Heart right ventricle (tissue), 16 donors: ENCODE measurements around the gene DCUN1D3. TPM values are rescaled to one million over a fixed set of nuclear protein-coding genes. Genes with fewer than 3 reads are reported as not detected.
A peak's percentile ranks its signal among the peaks of the same experiment; 100 is the strongest.

ENCODE experiments used
- ATAC-seq, 8 donors: fragments of 200-7000 bp; cut with Tn5 transposase; one replicate each; pipeline ENCODE4 v1.9.1; 2020; ENCODE audit warnings: mild to moderate bottlenecking in 8 of 8, moderate library complexity in 8 of 8, moderate number of reproducible peaks in 1 of 8
- DNase-seq, 2 donors: peaks; one replicate each; pipeline ENCODE4 v3.0.0-alpha.2; 2020
- H3K27ac ChIP-seq, 10 donors: fragments of 200-600 bp; sonication (generic) in 2 of 10; one replicate each; pipeline versions ENCODE4 v1.5.0 to v1.8.0; 2020 to 2022; ENCODE audit warnings: mild to moderate bottlenecking in 3 of 10
- H3K27me3 ChIP-seq, 7 donors: fragments of 200-600 bp; one replicate each; pipeline ENCODE4 v1.8.0; 2021 to 2022; ENCODE audit warnings: mild to moderate bottlenecking in 2 of 7
- H3K36me3 ChIP-seq, 9 donors: fragments of 200-600 bp; sonication (generic) in 1 of 9; one replicate each; pipeline versions ENCODE4 v1.5.0 to v1.8.0; 2020 to 2022; ENCODE audit warnings: mild to moderate bottlenecking in 2 of 9
- H3K4me1 ChIP-seq, 9 donors: fragments of 200-600 bp; sonication (generic) in 1 of 9; one replicate each; pipeline versions ENCODE4 v1.5.0 to v1.8.0; 2020 to 2022; ENCODE audit warnings: mild to moderate bottlenecking in 4 of 9
- H3K4me3 ChIP-seq, 10 donors: fragments of 200-600 bp; sonication (generic) in 2 of 10; one replicate each; pipeline versions ENCODE4 v1.5.0 to v1.8.0; 2020 to 2022; ENCODE audit warnings: mild to moderate bottlenecking in 7 of 10, moderate library complexity in 2 of 10
- H3K9me3 ChIP-seq, 11 donors: fragments of 200-600 bp in 10 of 11; sonication (generic) in 2 of 11; one replicate each; pipeline versions ENCODE4 v1.5.0 to v1.8.0; 2013 to 2022; ENCODE audit warnings: mild to moderate bottlenecking in 2 of 11, control low read depth in 1 of 11, moderate library complexity in 1 of 11
- CTCF ChIP-seq, 9 donors: fragments of 200-600 bp; sonication (generic) in 2 of 9; IDR thresholded peaks; one replicate each; pipeline versions ENCODE4 v1.5.0 to v1.8.0; 2021 to 2022; ENCODE audit warnings: antibody characterized with exemption in 9 of 9, mild to moderate bottlenecking in 5 of 9, moderate library complexity in 1 of 9
- WGBS, 2 donors: extraction: QIAGEN DNeasy Blood & Tissue Kit; methylation state at CpG; one replicate each; pipeline ENCODE4 v1.1.7; 2013; ENCODE audit warnings: inconsistent platforms in 1 of 2; 5-methylcytosine and 5-hydroxymethylcytosine counted together
- intact Hi-C, 10 donors: fragments of 100-400 bp; cut with DNase I; formaldehyde crosslinking; loops; one replicate each; pipeline versions ENCODE4 v1.11.1 to v1.14.2; 2022
- polyA plus RNA-seq, 2 donors: library from polyadenylated mRNA; stranded (reverse); fragments of 200-250 nt; gene quantifications; one replicate each; pipeline ENCODE4 v1.2.3, GENCODE V29; 2013
- total RNA-seq, 10 donors: library from RNA; stranded (reverse); fragmentation: NEBNext Ultra II Directional in 3 of 10; extraction: Animal tissue kit (Norgen Biotek cat#: 25700) in 3 of 10; gene quantifications; one replicate each; pipeline versions ENCODE4 v1.2.1 to v1.2.4, GENCODE V29; 2021 to 2023
- donor health status: Arrhythmogenic right ventricular cardiomyopathy.
- donor health status: ischemic (EF 13 %, LVEDD 7.1; RV severe dilation, severe dysfunction).
- donor health status: healthy with polysubstance abuse.
- donor health status: DM: no; HTN: yes; CAD: no.
- donor health status: DM: no; HTN: no; CAD: no.
- donor health status: ischemic (EF 25% LVEDD 6.9; RV normal size, moderate dysfunction).
- donor health status: ischemic (EF 25% LVEDD 5.7; RV mildly dilated, moderate dysfunction).
- donor health status: healthy.
- donor health status: DM: yes; HTN: yes; CAD: no.
- donor health status: Ischemic cardiomyopathy.
- donor health status: ischemic (EF 35%, LVEDD 5.7; RV mildly dilated, moderate dysfunction).
- donor health status: nonischemic (EF 11% LVEDD 7.7; RV severe dilation, severe dysfunction).
- donor health status: DM: yes; HTN: yes; CAD: no.
- donor health status: PGD.
- donor health status: ischemic (EF 29% LVEDD 5.4; RV normal size, mild dysfunction).
- donor health status: nonischemic (EF 23%, LVEDD 6.1; RV moderate dilation, normal function).

The DCUN1D3 gene
- total and polyA plus RNA-seq, 12 donors = 3.4 to 32.6 (median 9.4) TPM

GRCh38 chr16:20920091-20920490 lies 19.9 kb upstream of the DCUN1D3 start:
- no peak for TF ChIP-seq CTCF (IDR thresholded peaks at IDR 0.05)
- intact Hi-C loops = loop anchor here in 1 of 10 donors (10.0 kb wide), 1 partner anchor 165 kb away; no protein-coding TSS in a partner anchor
- no peaks in the 10 kb centered on the region for H3K9me3 ChIP-seq
- H3K4me1 ChIP-seq = peaks cover 0 to 42% (median 19%) of the 10 kb centered on the region in 9 donors
- ATAC-seq (no peak), DNase-seq (no peak)
- 91 to 93% methylated on average over 5 of the region's 5 CpGs for WGBS, 2 donors
- no peaks in the 10 kb centered on the region for H3K27me3 ChIP-seq
- peaks cover 0 to 44% (median 0%) of the 10 kb centered on the region in 9 donors for H3K36me3 ChIP-seq
- no peak overlapping the region for H3K27ac ChIP-seq
- no peak overlapping the region for H3K4me3 ChIP-seq

GRCh38 chr16:20918486-20919239 lies 18.5 kb upstream of the DCUN1D3 start:
- 41 to 47% methylated on average over 4 of the region's 4 CpGs for WGBS, 2 donors
- intact Hi-C loops = loop anchor here in 3 of 10 donors (5.0 to 10.0 kb wide), 3 partner anchors 56 to 156 kb away; no protein-coding TSS in a partner anchor

GRCh38 chr16:20916942-20917341 lies 16.8 kb upstream of the DCUN1D3 start:
- peak overlapping the region in 1 of 10 donors; percentile 70 for H3K27ac ChIP-seq
- ATAC-seq (no peak), DNase-seq (no peak)
- H3K36me3 ChIP-seq = peaks cover 0 to 17% (median 0%) of the 10 kb centered on the region in 9 donors
- no peaks in the 10 kb centered on the region for H3K27me3 ChIP-seq
- WGBS, 2 donors = 84 to 98% methylated on average over 4 of the region's 4 CpGs
- peaks cover 0 to 74% (median 31%) of the 10 kb centered on the region in 9 donors for H3K4me1 ChIP-seq
- intact Hi-C loops = loop anchor here in 3 of 10 donors (5.0 to 10.0 kb wide), 3 partner anchors 58 to 158 kb away; no protein-coding TSS in a partner anchor
- H3K9me3 ChIP-seq = no peaks in the 10 kb centered on the region
- TF ChIP-seq CTCF (IDR thresholded peaks at IDR 0.05) = no peak
- H3K4me3 ChIP-seq = no peak overlapping the region

More at GRCh38 chr16:20918486-20919239, 18.5 kb upstream of the DCUN1D3 start:
- H3K36me3 ChIP-seq = peaks cover 0 to 30% (median 0%) of the 10 kb centered on the region in 9 donors
- ATAC-seq (peak in 7 of 8 donors; percentile 82 to 96 (median 87)), DNase-seq (peak; percentile 50 to 72)
- H3K27me3 ChIP-seq = no peaks in the 10 kb centered on the region
- no peaks in the 10 kb centered on the region for H3K9me3 ChIP-seq
- no peak for TF ChIP-seq CTCF (IDR thresholded peaks at IDR 0.05)
- H3K27ac ChIP-seq = peak overlapping the region in 8 of 10 donors; percentile 47 to 72 (median 60)
- peaks cover 0 to 57% (median 21%) of the 10 kb centered on the region in 9 donors for H3K4me1 ChIP-seq
- H3K4me3 ChIP-seq = no peak overlapping the region

- 81 to 89% methylated on average over 10 of the region's 10 CpGs for WGBS, 2 donors
- peaks cover 0 to 15% (median 0%) of the 10 kb centered on the region in 9 donors for H3K36me3 ChIP-seq
- H3K4me1 ChIP-seq = peaks cover 0 to 80% (median 38%) of the 10 kb centered on the region in 9 donors
- intact Hi-C loops = loop anchor here in 3 of 10 donors (5.0 to 10.0 kb wide), 3 partner anchors 59 to 159 kb away; no protein-coding TSS in a partner anchor
- peak overlapping the region in 1 of 10 donors; percentile 70 for H3K27ac ChIP-seq
- no peaks in the 10 kb centered on the region for H3K27me3 ChIP-seq
- DNase-seq = no peak
- no peak for TF ChIP-seq CTCF (IDR thresholded peaks at IDR 0.05)
- no peak for ATAC-seq
- no peaks in the 10 kb centered on the region for H3K9me3 ChIP-seq
- H3K4me3 ChIP-seq = no peak overlapping the region
Observed at GRCh38 chr16:20916289-20916688, 16.1 kb upstream of the DCUN1D3 start.
